H7 (cell line): Measurements from ENCODE around the gene PANX1. TPM values are rescaled to one million over a fixed set of nuclear protein-coding genes. Genes with fewer than 3 reads are reported as not detected.

Experiments used
- DNase-seq: peaks from one replicate; pipeline ENCODE4 v3.0.0; 2012
- H3K27me3 ChIP-seq: 2 replicates; pipeline ENCODE4 v1.6.0; 2011; ENCODE audit warnings: mild to moderate bottlenecking, low read length; ENCODE audit not compliant: control insufficient read depth, insufficient read depth
- H3K36me3 ChIP-seq: replicated peaks from 2 replicates; pipeline ENCODE4 v1.5.1; 2011; ENCODE audit warnings: low read length; ENCODE audit not compliant: control insufficient read depth, insufficient read depth
- H3K4me3 ChIP-seq: 2 replicates; pipeline ENCODE4 v1.5.1; 2011; ENCODE audit warnings: low read depth, mild to moderate bottlenecking, control low read depth, low read length, moderate library complexity; ENCODE audit not compliant: insufficient read depth
- total RNA-seq: library from RNA; depleted of rRNA; stranded (reverse); fragments of >200 nt; shearing (Covaris generic); gene quantifications from 2 replicates; pipeline ENCODE4 v1.2.3, GENCODE V29; 2014; rRNA removed

PANX1 gene
- total RNA-seq, 1 experiment from 2014 or later = 25.7 TPM

DNA sequence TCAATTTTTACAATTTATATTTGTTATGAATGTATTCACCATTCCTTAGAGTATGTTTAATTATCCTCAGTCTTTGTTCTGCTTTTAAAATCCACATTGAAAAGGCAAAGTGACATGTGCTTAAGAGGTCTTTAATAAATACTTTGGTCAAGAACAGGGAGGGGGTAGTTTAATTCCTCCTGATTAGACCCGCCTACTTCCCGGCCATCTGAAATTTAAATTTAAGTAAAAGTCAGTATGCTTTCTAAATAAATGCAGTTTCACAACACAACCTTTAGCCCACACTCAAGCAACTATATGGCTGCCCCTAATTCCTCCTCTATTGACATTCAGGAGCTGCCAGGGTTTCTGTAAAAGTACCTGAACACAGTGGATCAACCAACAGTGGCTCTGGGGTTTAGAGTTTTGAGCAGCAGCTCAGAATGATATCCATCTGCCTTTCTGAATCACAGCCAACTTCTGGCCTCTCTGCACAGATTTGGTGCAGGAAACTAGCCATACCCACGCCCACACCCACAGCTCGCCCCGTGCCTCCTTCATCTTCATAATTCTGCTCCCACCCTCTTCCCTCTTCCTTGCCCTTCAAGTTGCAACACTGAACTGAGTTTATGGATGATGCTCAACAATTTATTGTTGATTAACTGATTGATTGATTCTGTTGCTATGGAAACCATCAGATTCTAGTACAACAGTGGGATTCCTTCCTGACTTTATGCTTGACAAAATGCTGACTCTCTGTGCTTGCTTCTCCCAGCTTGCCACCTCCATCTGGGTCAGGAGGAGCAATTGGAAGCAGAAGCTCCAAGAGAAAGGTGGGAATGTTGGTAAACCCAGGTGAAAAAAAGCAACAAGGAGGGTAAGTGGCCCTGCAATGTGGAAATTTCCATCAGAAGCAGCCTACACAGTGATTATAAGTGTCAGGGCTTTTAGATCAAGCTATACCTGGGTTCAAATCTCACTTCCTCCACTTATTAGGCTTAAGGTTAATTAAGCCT, 70.8 kb downstream of the PANX1 start:
- no peaks in the 10 kb centered on the region for H3K27me3 ChIP-seq
- no peaks in the 10 kb centered on the region for H3K36me3 ChIP-seq
- no peak overlapping the region for H3K4me3 ChIP-seq
- DNase-seq = no peak

DNA sequence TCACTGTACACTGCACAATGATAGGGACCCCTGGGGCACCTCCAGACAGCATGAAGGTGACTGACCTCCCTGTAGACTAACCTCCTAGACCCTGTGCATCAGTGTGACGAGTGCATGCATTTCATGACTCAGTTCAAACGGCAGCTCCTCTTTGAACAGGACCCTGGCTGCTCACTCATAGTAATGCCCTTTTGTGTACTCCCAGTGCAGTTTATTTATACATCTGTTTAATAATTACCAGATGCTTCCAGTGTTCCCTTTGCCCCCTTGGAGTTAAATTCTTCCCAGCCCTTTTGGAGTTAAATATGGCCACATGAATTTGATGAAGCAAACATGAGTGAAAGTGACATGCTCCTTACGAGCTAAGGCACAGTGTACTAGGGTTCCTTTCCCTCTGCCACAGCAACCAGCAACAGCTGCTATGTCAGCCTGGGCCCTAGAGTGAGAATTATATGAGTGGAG, 72.4 kb downstream of the PANX1 start:
- no peak overlapping the region for H3K4me3 ChIP-seq
- no peak for DNase-seq
- H3K27me3 ChIP-seq = no peaks in the 10 kb centered on the region
- H3K36me3 ChIP-seq = no peaks in the 10 kb centered on the region

DNA sequence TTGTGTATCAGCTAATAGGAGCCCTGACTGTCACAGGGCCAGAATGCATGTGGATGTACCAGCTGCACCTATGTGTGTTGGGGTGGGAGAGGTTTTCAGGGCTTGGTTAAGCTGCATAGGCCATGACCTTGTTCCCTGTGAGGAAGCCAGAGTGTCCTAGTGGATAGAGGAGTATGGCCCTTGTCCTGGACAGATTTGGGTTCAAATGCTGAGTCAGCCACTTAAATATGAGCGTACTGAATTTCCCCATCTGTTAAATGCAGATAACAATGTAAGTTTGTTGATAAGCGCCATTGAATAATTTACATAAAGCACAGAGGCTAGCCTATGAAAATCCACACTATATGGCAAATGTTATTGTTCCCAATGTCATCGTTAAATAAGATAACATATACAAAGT, 74.4 kb downstream of the PANX1 start:
- no peak overlapping the region for H3K4me3 ChIP-seq
- no peak for DNase-seq
- no peaks in the 10 kb centered on the region for H3K36me3 ChIP-seq
- no peaks in the 10 kb centered on the region for H3K27me3 ChIP-seq

DNA sequence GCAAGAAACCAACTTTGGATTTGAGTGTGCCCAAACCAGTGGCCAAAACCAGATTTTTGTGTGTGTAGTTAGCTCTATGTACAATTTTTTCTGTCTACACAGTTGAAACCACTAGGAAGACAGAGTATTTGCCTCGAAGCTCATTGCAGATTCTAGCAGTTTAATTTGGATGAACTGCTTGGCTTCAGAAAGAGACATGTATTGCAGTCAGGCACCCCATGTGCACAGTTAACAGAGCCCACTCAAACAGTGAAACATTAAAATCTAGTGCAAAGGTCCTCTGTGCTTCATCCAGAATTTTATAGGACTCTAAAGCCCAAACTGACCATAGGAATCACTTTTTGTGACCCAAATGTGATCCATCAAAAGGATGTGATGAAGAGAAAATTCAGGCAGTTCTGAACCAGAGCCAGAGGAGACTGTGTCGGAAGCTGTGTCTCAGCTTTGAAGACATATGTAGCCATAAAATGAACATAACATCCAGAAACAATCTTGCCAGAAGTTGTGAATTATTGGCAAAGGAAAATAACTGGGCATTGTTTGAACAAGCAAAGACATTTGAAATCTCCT, 82.7 kb downstream of the PANX1 start:
- DNase-seq = no peak
- no peak overlapping the region for H3K4me3 ChIP-seq
- no peaks in the 10 kb centered on the region for H3K36me3 ChIP-seq
- no peaks in the 10 kb centered on the region for H3K27me3 ChIP-seq

DNA sequence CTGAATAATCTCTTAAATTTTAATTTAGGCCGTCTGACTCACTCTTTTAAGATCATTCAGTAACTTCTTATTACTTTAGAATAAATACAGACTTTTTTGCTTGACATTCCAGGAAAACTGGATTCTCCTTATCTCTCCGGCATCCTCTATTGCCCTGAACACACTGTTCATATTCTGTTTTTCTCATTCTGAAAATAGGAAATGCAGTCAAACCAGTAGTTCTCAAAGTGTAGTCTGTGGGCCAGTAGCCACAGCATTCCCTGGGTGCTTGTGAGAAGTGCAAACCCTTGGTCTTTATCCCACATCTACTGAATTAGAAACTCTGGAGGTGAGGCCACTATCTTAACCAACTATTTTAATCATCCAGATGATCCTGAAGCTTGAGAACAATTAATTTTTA, 84.3 kb downstream of the PANX1 start:
- no peaks in the 10 kb centered on the region for H3K36me3 ChIP-seq
- H3K4me3 ChIP-seq = no peak overlapping the region
- no peaks in the 10 kb centered on the region for H3K27me3 ChIP-seq
- DNase-seq = no peak

DNA sequence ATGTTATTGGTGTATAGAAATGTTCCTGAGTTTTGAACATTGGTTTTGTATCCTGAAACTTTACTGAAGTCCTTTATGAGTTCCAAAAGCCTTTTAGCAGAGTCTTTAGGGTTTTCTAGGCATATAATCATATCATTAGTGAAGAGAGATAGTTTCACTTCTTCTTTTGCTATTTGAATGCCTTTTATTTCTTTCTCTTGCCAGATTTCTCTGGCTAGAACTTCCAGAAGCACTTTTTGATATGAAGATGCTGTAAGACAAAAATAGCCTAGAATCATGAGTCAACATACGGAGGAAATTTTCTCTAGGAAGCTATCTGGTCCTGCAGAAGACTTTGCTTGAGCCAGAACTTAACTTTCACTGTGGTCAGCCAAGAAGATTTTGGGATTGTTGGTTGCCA, 89.1 kb downstream of the PANX1 start:
- H3K36me3 ChIP-seq = no peaks in the 10 kb centered on the region
- DNase-seq = no peak
- H3K27me3 ChIP-seq = no peaks in the 10 kb centered on the region
- H3K4me3 ChIP-seq = no peak overlapping the region

DNA sequence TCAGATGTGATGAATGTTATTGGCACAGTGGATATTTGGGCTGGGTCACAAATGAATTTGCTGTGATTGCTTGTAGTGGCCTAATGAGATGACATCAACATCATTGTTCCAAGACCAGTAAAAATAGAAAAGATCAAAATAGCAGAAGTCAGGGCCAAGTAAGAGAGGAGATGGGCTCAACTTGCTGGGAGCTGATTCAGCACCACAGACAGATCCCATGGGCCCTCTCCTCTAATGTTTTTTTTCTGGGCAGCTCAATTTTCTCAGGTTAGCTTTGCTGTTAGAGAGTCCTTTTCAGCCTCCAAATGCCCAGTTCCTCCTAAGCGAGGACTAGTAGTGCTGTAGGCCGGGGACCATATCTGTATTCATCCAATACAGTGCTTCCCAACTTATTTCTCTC, 89.7 kb downstream of the PANX1 start:
- H3K4me3 ChIP-seq = no peak overlapping the region
- DNase-seq = no peak
- no peaks in the 10 kb centered on the region for H3K36me3 ChIP-seq
- H3K27me3 ChIP-seq = no peaks in the 10 kb centered on the region

DNA sequence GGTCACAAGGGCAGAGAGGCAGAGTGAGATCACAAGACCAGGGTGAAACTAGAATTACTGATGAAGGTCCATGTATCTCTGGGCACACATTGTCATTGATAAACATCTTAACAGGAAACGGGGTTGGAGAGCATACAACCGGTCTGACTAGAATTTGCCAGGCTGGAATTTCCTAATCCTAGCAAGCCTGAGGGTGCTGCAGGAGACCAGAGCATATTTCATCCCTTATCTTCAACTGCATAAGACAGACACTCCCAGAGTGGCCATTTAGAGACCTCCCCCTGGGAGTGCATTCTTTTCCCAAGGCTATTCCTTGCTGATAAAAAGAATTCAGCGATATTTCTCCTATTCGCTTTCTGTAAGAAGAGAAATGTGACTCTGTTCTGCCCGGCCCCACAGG, 91.1 kb downstream of the PANX1 start:
- no peak for DNase-seq
- Histone ChIP-seq H3K36me3 (no peaks in the 10 kb centered on the region), H3K27me3 (no peaks in the 10 kb centered on the region), H3K4me3 (no peak overlapping the region)

DNA sequence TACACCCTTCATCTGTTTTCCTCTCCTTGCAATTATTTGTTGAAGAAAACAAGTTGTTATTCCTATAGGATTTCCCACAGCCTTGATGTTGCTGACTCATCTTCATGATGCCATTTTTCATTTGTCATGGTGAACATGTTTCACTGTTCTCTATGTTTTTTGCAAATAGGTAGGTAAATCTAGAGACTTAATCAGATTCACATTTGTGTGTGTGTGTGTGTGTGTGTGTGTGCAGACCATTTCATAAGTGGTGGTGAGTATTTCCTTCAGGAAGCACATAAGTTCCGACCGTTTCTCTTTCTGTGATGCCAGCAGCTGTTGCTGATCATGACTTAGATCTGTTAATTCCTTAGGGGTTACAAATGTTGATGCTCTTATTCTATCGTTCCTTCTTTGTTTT, 95.4 kb downstream of the PANX1 start:
- Histone ChIP-seq H3K36me3 (no peaks in the 10 kb centered on the region), H3K27me3 (no peaks in the 10 kb centered on the region), H3K4me3 (no peak overlapping the region)
- no peak for DNase-seq

Other genes with a start within 250 kb of the PANX1 start
- gene HEPHL1, start 107.5 kb upstream of the PANX1 start, total RNA-seq = not detected in 2 replicates
- gene IZUMO1R, start 175.7 kb downstream of the PANX1 start, total RNA-seq = not detected in 2 replicates